SK-N-SH treated with all-trans-retinoic acid at 6 μM for 48 hours (cell line): Measurements from ENCODE around the gene RRM1.

Source experiments
- ATAC-seq: fragments of 200-7000 bp; cut with Tn5 transposase; 3 replicates; pipeline ENCODE4 v1.9.1; 2020; ENCODE audit warnings: mild to moderate bottlenecking, moderate library complexity
- ARNTL ChIP-seq: fragments of 450-650 bp; formaldehyde crosslinking; IDR thresholded peaks from 2 replicates; pipeline ENCODE4 v1.5.0; 2020; ENCODE audit warnings: low read depth, mild to moderate bottlenecking, moderate library complexity, borderline replicate concordance
- CREB5 ChIP-seq: fragments of 250-450 bp; sonication (Bioruptor Pico); IDR thresholded peaks from 2 replicates; pipeline ENCODE4 v1.5.1; 2020; ENCODE audit warnings: low read depth, mild to moderate bottlenecking, moderate library complexity
- CSDC2 ChIP-seq: fragments of 250-450 bp; sonication (Bioruptor Pico); IDR thresholded peaks from 2 replicates; pipeline ENCODE4 v1.5.0; 2020; ENCODE audit warnings: mild to moderate bottlenecking, moderate library complexity
- GLIS3 ChIP-seq: fragments of 250-450 bp; sonication (Bioruptor Pico); IDR thresholded peaks from 2 replicates; pipeline ENCODE4 v1.5.0; 2020; ENCODE audit warnings: mild to moderate bottlenecking, moderate library complexity
- ISL1 ChIP-seq: fragments of 250-450 bp; sonication (Bioruptor Pico); IDR thresholded peaks from 2 replicates; pipeline ENCODE4 v2.1.2; 2022; ENCODE audit warnings: mild to moderate bottlenecking, moderate library complexity
- OSR1 ChIP-seq: fragments of 250-450 bp; sonication (Bioruptor Pico); IDR thresholded peaks from 2 replicates; pipeline ENCODE4 v1.8.0; 2022; ENCODE audit warnings: moderate library complexity, mild to moderate bottlenecking, inconsistent platforms
- RARB ChIP-seq: fragments of 250-450 bp; sonication (Bioruptor Pico); IDR thresholded peaks from 2 replicates; pipeline ENCODE4 v1.8.0; 2021; ENCODE audit warnings: mild to moderate bottlenecking, moderate library complexity
- TCF4 ChIP-seq: fragments of 250-450 bp; sonication (Bioruptor Pico); IDR thresholded peaks from 2 replicates; pipeline ENCODE4 v1.8.0; 2021; ENCODE audit warnings: mild to moderate bottlenecking, moderate library complexity, borderline replicate concordance
- TOX ChIP-seq: fragments of 250-450 bp; sonication (Bioruptor Pico); IDR thresholded peaks from 2 replicates; pipeline ENCODE4 v1.8.0; 2021; ENCODE audit warnings: mild to moderate bottlenecking, moderate library complexity, borderline replicate concordance
- ZC3H10 ChIP-seq: fragments of 250-450 bp; sonication (Bioruptor Pico); IDR thresholded peaks from 2 replicates; pipeline ENCODE4 v1.5.1; 2021; ENCODE audit warnings: mild to moderate bottlenecking, moderate library complexity
- ZFP3 ChIP-seq: fragments of 250-450 bp; sonication (Bioruptor Pico); IDR thresholded peaks from 2 replicates; pipeline ENCODE4 v1.5.0; 2020; ENCODE audit warnings: mild to moderate bottlenecking, moderate library complexity
- ZFP30 ChIP-seq: fragments of 450-650 bp; formaldehyde crosslinking; IDR thresholded peaks from 2 replicates; pipeline ENCODE4 v1.5.0; 2022; ENCODE audit warnings: mild to moderate bottlenecking, moderate library complexity
- ZNF565 ChIP-seq: fragments of 450-650 bp; formaldehyde crosslinking; conservative IDR thresholded peaks from 2 replicates; pipeline ENCODE4 v1.5.0; 2020; ENCODE audit warnings: low read depth, mild to moderate bottlenecking, moderate library complexity
- ZNF8 ChIP-seq: fragments of 450-650 bp; formaldehyde crosslinking; IDR thresholded peaks from 2 replicates; pipeline ENCODE4 v1.5.0; 2020; ENCODE audit warnings: mild to moderate bottlenecking, moderate library complexity
- TF ChIP-seq, protein P1 (sequence below): fragments of 250-450 bp; sonication (Bioruptor Pico); IDR thresholded peaks from 2 replicates; pipeline ENCODE4 v1.8.0; 2021; ENCODE audit warnings: low read depth, mild to moderate bottlenecking, moderate library complexity, borderline replicate concordance
- TF ChIP-seq, protein P2 (sequence below): fragments of 250-450 bp; sonication (Bioruptor Pico); IDR thresholded peaks from 2 replicates; pipeline ENCODE4 v1.5.0; 2020; ENCODE audit warnings: mild to moderate bottlenecking, moderate library complexity
- TF ChIP-seq, protein P3 (sequence below): fragments of 250-450 bp; sonication (Bioruptor Pico); IDR thresholded peaks from 2 replicates; pipeline ENCODE4 v1.8.0; 2020; ENCODE audit warnings: mild to moderate bottlenecking, moderate library complexity, borderline replicate concordance
- TF ChIP-seq, protein P4 (sequence below): fragments of 250-450 bp; sonication (Bioruptor Pico); IDR thresholded peaks from 2 replicates; pipeline ENCODE4 v1.5.1; 2021; ENCODE audit warnings: mild to moderate bottlenecking, moderate library complexity

RRM1 gene

DNA sequence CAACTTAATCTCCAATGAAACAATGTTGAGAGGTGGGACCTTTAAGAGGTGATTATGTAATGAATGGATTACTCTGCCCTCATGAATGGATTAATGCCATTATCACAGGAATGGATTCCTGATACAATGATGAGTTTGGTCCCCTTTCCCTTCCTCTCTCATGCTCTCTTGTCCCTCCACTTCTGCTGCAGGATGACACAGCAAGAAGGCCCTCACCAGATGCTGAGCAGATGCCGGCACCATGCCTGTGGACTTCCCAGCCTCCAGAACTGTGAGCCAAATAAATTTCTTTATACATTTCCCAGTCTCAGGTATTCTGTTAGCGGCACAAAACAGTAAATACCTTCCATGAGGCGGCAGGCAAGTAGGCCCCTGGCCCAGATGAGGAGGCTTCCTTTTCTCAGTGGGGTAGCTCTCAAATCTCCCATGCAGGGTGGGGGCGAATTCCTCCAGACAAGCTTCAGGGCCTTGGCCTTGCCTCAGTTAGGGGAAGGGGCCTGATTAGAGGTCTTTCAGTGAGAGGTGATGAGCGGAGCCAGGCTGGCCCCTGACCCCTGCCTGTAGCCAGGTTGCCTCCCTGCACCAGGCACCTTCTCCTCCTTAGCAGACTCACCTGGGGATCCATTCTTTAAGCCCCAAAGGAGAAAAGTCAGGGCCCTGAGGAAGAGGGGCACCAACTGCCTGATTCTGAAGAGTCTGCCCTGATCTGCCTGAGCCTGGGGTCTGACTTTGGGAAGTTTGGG lies 86.0 kb downstream of the RRM1 start:
- no peak for TF ChIP-seq RARB
- no peak for TF ChIP-seq ZNF8
- TF ChIP-seq CREB5 = no peak
- no peak for TF ChIP-seq ZC3H10 (CRISPR knock-in tag)
- TF ChIP-seq GLIS3 = no peak
- TF ChIP-seq, protein P1, sequence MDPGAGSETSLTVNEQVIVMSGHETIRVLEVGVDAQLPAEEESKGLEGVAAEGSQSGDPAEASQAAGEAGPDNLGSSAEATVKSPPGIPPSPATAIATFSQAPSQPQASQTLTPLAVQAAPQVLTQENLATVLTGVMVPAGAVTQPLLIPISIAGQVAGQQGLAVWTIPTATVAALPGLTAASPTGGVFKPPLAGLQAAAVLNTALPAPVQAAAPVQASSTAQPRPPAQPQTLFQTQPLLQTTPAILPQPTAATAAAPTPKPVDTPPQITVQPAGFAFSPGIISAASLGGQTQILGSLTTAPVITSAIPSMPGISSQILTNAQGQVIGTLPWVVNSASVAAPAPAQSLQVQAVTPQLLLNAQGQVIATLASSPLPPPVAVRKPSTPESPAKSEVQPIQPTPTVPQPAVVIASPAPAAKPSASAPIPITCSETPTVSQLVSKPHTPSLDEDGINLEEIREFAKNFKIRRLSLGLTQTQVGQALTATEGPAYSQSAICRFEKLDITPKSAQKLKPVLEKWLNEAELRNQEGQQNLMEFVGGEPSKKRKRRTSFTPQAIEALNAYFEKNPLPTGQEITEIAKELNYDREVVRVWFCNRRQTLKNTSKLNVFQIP (CRISPR knock-in tag) = no peak
- TF ChIP-seq ZFP3 (CRISPR knock-in tag) = no peak
- no peak for TF ChIP-seq ZFP30
- TF ChIP-seq TOX (CRISPR knock-in tag) = no peak
- TF ChIP-seq, protein P2, sequence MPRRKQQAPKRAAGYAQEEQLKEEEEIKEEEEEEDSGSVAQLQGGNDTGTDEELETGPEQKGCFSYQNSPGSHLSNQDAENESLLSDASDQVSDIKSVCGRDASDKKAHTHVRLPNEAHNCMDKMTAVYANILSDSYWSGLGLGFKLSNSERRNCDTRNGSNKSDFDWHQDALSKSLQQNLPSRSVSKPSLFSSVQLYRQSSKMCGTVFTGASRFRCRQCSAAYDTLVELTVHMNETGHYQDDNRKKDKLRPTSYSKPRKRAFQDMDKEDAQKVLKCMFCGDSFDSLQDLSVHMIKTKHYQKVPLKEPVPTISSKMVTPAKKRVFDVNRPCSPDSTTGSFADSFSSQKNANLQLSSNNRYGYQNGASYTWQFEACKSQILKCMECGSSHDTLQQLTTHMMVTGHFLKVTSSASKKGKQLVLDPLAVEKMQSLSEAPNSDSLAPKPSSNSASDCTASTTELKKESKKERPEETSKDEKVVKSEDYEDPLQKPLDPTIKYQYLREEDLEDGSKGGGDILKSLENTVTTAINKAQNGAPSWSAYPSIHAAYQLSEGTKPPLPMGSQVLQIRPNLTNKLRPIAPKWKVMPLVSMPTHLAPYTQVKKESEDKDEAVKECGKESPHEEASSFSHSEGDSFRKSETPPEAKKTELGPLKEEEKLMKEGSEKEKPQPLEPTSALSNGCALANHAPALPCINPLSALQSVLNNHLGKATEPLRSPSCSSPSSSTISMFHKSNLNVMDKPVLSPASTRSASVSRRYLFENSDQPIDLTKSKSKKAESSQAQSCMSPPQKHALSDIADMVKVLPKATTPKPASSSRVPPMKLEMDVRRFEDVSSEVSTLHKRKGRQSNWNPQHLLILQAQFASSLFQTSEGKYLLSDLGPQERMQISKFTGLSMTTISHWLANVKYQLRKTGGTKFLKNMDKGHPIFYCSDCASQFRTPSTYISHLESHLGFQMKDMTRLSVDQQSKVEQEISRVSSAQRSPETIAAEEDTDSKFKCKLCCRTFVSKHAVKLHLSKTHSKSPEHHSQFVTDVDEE (CRISPR knock-in tag) = no peak
- TF ChIP-seq ISL1 = no peak
- TF ChIP-seq TCF4 (CRISPR knock-in tag) = no peak
- no peak for TF ChIP-seq OSR1 (CRISPR knock-in tag)
- no peak for TF ChIP-seq ARNTL (CRISPR knock-in tag)
- TF ChIP-seq, protein P3, sequence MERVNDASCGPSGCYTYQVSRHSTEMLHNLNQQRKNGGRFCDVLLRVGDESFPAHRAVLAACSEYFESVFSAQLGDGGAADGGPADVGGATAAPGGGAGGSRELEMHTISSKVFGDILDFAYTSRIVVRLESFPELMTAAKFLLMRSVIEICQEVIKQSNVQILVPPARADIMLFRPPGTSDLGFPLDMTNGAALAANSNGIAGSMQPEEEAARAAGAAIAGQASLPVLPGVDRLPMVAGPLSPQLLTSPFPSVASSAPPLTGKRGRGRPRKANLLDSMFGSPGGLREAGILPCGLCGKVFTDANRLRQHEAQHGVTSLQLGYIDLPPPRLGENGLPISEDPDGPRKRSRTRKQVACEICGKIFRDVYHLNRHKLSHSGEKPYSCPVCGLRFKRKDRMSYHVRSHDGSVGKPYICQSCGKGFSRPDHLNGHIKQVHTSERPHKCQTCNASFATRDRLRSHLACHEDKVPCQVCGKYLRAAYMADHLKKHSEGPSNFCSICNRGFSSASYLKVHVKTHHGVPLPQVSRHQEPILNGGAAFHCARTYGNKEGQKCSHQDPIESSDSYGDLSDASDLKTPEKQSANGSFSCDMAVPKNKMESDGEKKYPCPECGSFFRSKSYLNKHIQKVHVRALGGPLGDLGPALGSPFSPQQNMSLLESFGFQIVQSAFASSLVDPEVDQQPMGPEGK (CRISPR knock-in tag) = no peak
- TF ChIP-seq, protein P4, sequence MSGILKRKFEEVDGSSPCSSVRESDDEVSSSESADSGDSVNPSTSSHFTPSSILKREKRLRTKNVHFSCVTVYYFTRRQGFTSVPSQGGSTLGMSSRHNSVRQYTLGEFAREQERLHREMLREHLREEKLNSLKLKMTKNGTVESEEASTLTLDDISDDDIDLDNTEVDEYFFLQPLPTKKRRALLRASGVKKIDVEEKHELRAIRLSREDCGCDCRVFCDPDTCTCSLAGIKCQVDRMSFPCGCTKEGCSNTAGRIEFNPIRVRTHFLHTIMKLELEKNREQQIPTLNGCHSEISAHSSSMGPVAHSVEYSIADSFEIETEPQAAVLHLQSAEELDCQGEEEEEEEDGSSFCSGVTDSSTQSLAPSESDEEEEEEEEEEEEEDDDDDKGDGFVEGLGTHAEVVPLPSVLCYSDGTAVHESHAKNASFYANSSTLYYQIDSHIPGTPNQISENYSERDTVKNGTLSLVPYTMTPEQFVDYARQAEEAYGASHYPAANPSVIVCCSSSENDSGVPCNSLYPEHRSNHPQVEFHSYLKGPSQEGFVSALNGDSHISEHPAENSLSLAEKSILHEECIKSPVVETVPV (CRISPR knock-in tag) = no peak
- no peak for ATAC-seq

- TF ChIP-seq CSDC2 (CRISPR knock-in tag) = no peak
- TF ChIP-seq TCF4 (CRISPR knock-in tag) = no peak
- TF ChIP-seq, protein P4 (CRISPR knock-in tag) = no peak
- TF ChIP-seq, protein P1 (CRISPR knock-in tag) = no peak
- no peak for TF ChIP-seq ARNTL (CRISPR knock-in tag)
- TF ChIP-seq ZC3H10 (CRISPR knock-in tag) = no peak
- TF ChIP-seq ZFP3 (CRISPR knock-in tag) = no peak
- no peak for TF ChIP-seq GLIS3
- no peak for TF ChIP-seq ZNF565
- TF ChIP-seq RARB = no peak
- TF ChIP-seq, protein P3 (CRISPR knock-in tag) = no peak
- ATAC-seq = peak; percentile 94
Measured at GRCh38 chr11:4181782-4182721, 87.5 kb downstream of the RRM1 start.
